IPS DF 4.7 (cell line): ENCODE results near the gene TRPM8.

ENCODE experiments used
- DNase-seq: peaks from one replicate; pipeline ENCODE4 v3.0.0-alpha.2; 2013; ENCODE audit warnings: low spot score; ENCODE audit errors: extremely low read depth

The TRPM8 gene

GRCh38 chr2:234044157-234044556 is 127.0 kb downstream of the TRPM8 start:
- DNase-seq = no peak

DNA sequence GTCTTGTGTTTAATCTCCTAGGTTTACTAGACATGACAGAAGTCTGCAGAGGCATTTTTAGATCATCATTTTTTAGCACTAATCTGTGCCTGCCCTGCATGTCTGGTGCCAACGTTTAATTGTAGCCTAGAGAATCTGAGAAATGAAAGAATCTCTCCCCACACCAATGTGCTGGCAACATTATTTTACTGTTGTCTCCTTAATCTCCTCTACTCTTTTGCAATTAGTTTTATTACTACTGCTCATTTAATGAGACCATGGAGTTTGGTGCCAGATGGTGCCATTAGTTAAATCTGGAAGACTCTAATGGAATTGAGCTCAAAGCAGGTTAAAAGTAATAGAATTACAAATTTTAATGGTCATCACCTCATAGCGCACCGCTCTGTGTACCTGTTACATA is 129.3 kb downstream of the TRPM8 start:
- DNase-seq = no peak

DNA sequence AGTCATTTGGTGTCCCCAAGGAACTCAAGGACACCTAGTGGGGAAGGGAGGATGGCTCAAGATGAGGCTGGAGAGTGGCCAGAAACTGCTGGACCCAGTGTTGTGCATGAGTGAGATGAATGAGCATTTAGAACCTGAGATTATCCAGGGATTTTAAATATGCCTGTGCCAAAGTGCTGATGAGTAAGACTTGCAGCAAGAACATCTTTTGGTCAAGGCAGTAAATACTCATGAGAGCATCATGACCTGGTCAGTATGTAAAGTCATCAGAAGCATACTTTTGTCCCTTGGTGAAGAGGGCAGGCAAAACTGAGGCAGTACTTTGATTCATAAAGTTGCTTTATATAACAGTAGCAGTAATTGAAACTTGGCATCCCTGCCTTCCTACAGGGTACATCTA is 130.2 kb downstream of the TRPM8 start:
- DNase-seq = no peak

DNA sequence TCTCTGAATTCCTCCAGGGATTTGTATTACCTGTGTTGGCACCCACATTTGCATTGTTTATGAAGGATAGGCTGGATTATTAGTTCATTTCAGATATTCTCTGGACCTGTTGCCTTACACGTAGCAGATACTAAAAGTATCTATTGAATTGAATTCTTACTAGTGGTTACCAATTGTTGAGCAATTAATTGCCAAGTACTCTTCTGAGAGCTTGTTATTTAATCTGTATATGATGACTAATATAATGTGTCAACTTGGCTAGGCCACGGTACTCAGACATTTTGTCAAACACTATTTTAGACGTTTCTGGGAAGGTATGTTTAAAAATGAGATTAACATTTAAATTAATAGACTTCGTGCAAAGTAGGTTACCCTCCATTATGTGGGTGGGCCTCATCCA is 130.9 kb downstream of the TRPM8 start:
- no peak for DNase-seq

GRCh38 chr2:234050455-234051135 is 133.4 kb downstream of the TRPM8 start, which contains the start of gene SPP2:
TSS of gene SPP2 (plus strand) at chr2:234050702. CDS start at chr2:234050787, 85 bp downstream.
- DNase-seq = no peak

- no peak for DNase-seq
These were observed 134.3 kb downstream of the TRPM8 start for GRCh38 chr2:234051374-234052070.

- no peak for DNase-seq
These were observed 141.7 kb downstream of the TRPM8 start for GRCh38 chr2:234058881-234059280.

DNA sequence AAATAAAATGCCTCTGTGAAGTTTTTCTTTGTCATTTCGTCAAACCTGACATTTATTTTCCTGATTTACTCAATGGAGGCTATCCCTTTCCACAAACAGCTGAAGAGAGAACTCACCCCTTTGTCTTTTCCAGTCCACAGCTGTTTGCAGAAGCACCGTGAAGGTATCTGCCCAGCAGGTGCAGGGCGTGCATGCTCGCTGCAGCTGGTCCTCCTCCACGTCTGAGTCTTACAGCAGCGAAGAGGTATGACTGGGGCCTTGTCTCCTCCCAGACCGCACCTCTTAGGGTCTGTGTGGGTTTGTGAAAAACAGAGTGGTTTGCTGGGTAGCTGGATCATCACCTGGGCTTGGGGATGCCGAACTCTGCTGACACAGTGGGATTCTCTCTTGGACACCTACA is 143.1 kb downstream of the TRPM8 start:
- no peak for DNase-seq

DNA sequence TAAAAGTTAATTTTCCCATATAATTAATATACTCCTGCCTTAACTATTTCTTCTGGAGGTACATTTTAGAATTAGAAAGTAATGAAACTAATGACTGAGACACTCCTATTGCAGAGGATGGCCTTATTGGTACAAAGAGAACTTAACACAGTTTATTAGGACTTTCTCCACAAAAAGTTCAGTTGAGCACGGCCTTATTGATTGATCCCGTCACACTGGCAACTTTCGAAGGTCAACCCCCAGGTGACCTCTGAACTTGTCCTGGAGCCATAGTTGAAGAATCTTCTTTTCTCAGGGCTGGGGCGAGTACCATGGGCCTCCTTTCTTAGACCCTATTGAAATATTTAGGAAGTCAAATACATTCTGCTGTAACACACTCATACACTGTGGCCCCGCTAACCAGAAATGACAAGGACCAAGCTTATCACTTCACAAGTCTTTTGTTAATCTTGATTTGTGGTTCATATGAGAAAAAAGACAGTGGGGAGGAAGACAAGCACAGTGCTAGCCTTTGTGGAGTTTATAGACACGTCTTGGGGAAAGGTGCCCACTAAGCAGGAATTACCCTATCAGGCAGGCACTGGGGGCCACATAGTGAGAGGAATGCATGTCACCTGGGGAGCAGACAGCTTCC is 144.6 kb downstream of the TRPM8 start:
- DNase-seq = no peak

DNA sequence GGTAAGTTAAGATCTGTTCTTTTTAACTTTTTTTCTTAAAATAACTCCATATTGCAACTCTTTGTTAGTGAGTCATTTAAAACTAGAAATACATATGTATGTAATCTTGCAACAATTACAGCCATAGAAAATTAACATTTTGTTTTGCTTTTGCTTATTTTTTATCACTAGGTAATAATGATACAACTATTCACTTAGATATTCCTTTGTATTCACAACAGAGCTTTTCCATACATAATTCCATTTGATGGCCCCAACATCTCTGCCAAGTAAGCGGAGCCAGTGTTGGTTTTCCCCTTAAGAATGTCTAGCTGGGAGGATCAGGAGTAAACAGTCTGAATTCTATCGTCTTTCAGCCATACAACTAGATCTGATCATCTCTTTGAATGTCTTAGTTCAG is 149.4 kb downstream of the TRPM8 start:
- no peak for DNase-seq
